B cell (primary cell): Measurements from ENCODE around the gene ZFYVE9. TPM values are rescaled to one million over a fixed set of nuclear protein-coding genes. Genes with fewer than 3 reads are reported as not detected.
A peak's percentile ranks its signal among the peaks of the same experiment; 100 is the strongest.

ENCODE experiments used
- ATAC-seq: fragments of 200-7000 bp; cut with Tn5 transposase; one replicate; pipeline ENCODE4 v1.10.0; 2021; ENCODE audit warnings: low read depth, mild to moderate bottlenecking, moderate number of reproducible peaks, moderate library complexity
- CTCF ChIA-PET: fragments of 350-600 bp; sonication (Branson Sonifier 250); formaldehyde crosslinking; loops from one replicate; lab custom pipeline; 2021; ENCODE audit warnings: antibody characterized with exemption, inconsistent platforms; lab: Charles Lee
- POLR2A ChIA-PET: fragments of 350-600 bp; sonication (Branson Sonifier 250); formaldehyde crosslinking; loops from one replicate; lab custom pipeline; 2021; ENCODE audit warnings: antibody characterized with exemption; lab: Charles Lee
- DNase-seq: peaks from one replicate; pipeline ENCODE4 v3.0.0; 2013
- H2AFZ ChIP-seq: 2 replicates; pipeline ENCODE4 v1.6.1; 2012; ENCODE audit warnings: mild to moderate bottlenecking, low read depth, low read length; ENCODE audit not compliant: insufficient read depth, poor library complexity, severe bottlenecking
- H3K27ac ChIP-seq, 2 donors: 1 replicate in 1 of 2; 2 replicates in 1 of 2; pipeline ENCODE4 v1.5.1; 2012 to 2013; ENCODE audit warnings: low read length in 2 of 2, mild to moderate bottlenecking in 2 of 2, moderate library complexity in 1 of 2
- H3K27me3 ChIP-seq, 4 experiments: fragments of 200-600 bp in 1 of 4; sonication (generic) in 1 of 4; replicated peaks in 1 of 4; 1 replicate in 2 of 4; 2 replicates in 2 of 4; pipeline versions ENCODE4 v1.6.1 to v1.7.0; 2013 to 2016; ENCODE audit warnings: low read length in 3 of 4, mild to moderate bottlenecking in 2 of 4, mixed read lengths in 1 of 4, moderate library complexity in 1 of 4; ENCODE audit not compliant: insufficient read depth in 4 of 4, control insufficient read depth in 3 of 4; ENCODE audit errors: control extremely low read depth in 1 of 4
- H3K36me3 ChIP-seq, 2 experiments: replicated peaks in 1 of 2; 1 replicate in 1 of 2; 2 replicates in 1 of 2; pipeline versions ENCODE4 v1.6.1 to v1.7.1; 2013; ENCODE audit warnings: low read length in 1 of 2; ENCODE audit not compliant: insufficient read depth in 2 of 2, control insufficient read depth in 1 of 2; ENCODE audit errors: control extremely low read depth in 1 of 2, extremely low read depth in 1 of 2
- H3K4me1 ChIP-seq, 2 donors: fragments of 200-600 bp in 1 of 2; sonication (generic) in 1 of 2; 1 replicate in 1 of 2; 2 replicates in 1 of 2; pipeline versions ENCODE4 v1.5.1 to v1.6.1; 2013 to 2017; ENCODE audit warnings: low read length in 2 of 2; ENCODE audit not compliant: control insufficient read depth in 2 of 2, insufficient read depth in 2 of 2
- H3K4me2 ChIP-seq: replicated peaks from 2 replicates; pipeline ENCODE3; 2012; ENCODE audit warnings: mild to moderate bottlenecking, low read depth, low read length; ENCODE audit not compliant: poor library complexity, severe bottlenecking
- H3K4me3 ChIP-seq, 5 experiments: fragments of 200-600 bp in 1 of 5; sonication (generic) in 1 of 5; 1 replicate in 3 of 5; 2 replicates in 2 of 5; pipeline versions ENCODE4 v1.5.1 to v1.7.0; 2011 to 2016; ENCODE audit warnings: low read length in 4 of 5, mild to moderate bottlenecking in 4 of 5, low read depth in 2 of 5, control low read depth in 1 of 5, moderate library complexity in 1 of 5; ENCODE audit not compliant: insufficient read depth in 1 of 5; ENCODE audit errors: control extremely low read depth in 1 of 5, extremely low read depth in 1 of 5
- H3K79me2 ChIP-seq: fragments of 200-600 bp; sonication (generic); one replicate; pipeline ENCODE4 v1.6.0; 2016; ENCODE audit warnings: low read length; ENCODE audit not compliant: control insufficient read depth, insufficient read depth
- H3K9ac ChIP-seq: fragments of 200-600 bp; sonication (generic); 2 replicates; pipeline ENCODE4 v1.6.1; 2017; ENCODE audit warnings: mild to moderate bottlenecking, low read length, moderate library complexity
- H3K9me3 ChIP-seq, 3 donors: one replicate each; pipeline versions ENCODE4 v1.6.1 to v1.7.1; 2013; ENCODE audit warnings: low read length in 2 of 3; ENCODE audit not compliant: control insufficient read depth in 2 of 3, insufficient read depth in 1 of 3; ENCODE audit errors: control extremely low read depth in 1 of 3
- H4K20me1 ChIP-seq: 2 replicates; pipeline ENCODE4 v1.6.0; 2012; ENCODE audit warnings: mild to moderate bottlenecking, low read length; ENCODE audit not compliant: insufficient read depth, control insufficient read depth, poor library complexity, severe bottlenecking
- H3K27ac Mint-ChIP-seq: one replicate; pipeline ENCODE4 v1.8.0; 2021; ENCODE audit warnings: mixed read lengths
- H3K27me3 Mint-ChIP-seq: one replicate; pipeline ENCODE4 v1.8.0; 2021; ENCODE audit warnings: mixed read lengths
- H3K4me1 Mint-ChIP-seq: one replicate; pipeline ENCODE4 v1.8.0; 2021; ENCODE audit warnings: mixed read lengths
- H3K4me3 Mint-ChIP-seq: one replicate; pipeline ENCODE4 v1.8.0; 2021; ENCODE audit warnings: mixed read lengths
- H3K9me3 Mint-ChIP-seq: one replicate; pipeline ENCODE4 v1.8.0; 2022; ENCODE audit warnings: mixed read lengths; ENCODE audit not compliant: insufficient read depth
- CTCF ChIP-seq: fragments of 200-600 bp; IDR thresholded peaks from one replicate; pipeline ENCODE4 v1.8.0; 2022; ENCODE audit warnings: antibody characterized with exemption, mild to moderate bottlenecking
- EZH2 ChIP-seq: IDR thresholded peaks from 2 replicates; pipeline ENCODE4 v1.6.1; 2012; ENCODE audit warnings: borderline replicate concordance, low read depth, mild to moderate bottlenecking, moderate library complexity, low read length; ENCODE audit not compliant: insufficient read depth, poor library complexity, severe bottlenecking
- WGBS: methylation state at CpG from one replicate; pipeline ENCODE4 v1.1.5; 2013; ENCODE audit warnings: missing lambda C conversion rate; ENCODE audit not compliant: insufficient coverage; 5-methylcytosine and 5-hydroxymethylcytosine counted together
- intact Hi-C: fragments of 100-400 bp; cut with micrococcal nuclease; formaldehyde crosslinking; loops from one replicate; pipeline ENCODE4 v1.10.0; 2022
- polyA plus RNA-seq: library from polyadenylated mRNA; depleted of rRNA; stranded (reverse); fragments of >200 nt; gene quantifications from 2 replicates; pipeline ENCODE4 v1.2.3, GENCODE V29; 2012
- total RNA-seq, 2 donors: library from RNA; stranded (reverse); fragments of 120-200 nt in 1 of 2; gene quantifications; 1 replicate in 1 of 2; 2 replicates in 1 of 2; pipeline versions ENCODE4 v1.2.3 to v1.2.4, GENCODE V29; 2013 to 2022

Gene ZFYVE9
- total and polyA plus RNA-seq, 2 donors (not counting 1 experiment from before 2014, with no cell fraction given), result 0.16 to 3.3 TPM

DNA sequence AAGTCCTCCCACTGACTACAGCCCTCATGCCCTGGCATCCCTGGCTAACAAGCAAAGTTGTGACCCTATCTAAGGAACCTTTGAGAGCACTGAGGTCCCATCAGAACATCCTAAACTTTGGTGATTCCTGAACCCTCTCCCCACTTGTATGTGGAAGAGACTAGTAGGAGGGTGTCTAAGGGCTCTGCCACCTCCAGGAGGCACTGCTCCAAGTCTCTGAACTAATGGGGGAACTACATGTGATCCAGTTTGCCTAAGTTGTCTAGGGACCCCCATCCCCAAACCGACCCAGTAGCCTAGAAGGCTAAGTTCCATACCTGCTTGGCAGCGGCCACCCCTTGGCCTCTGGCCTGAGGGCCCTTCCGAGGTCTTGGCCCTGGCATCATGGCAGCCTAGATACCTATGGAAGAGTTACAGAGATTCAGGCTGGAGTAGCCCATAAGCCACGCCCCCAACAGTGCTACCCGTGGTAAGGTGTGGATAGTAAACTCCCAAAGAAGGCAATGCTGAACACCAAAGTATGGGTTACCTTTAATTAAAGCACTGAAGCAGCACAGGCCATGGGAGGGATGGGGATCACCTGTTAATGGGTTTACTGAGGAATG, 222.4 kb downstream of the ZFYVE9 start:
- peaks cover 4% of the 10 kb centered on the region for H3K27me3 Mint-ChIP-seq
- CTCF ChIA-PET, result no interaction called here
- intact Hi-C loops, result loop anchor here (10.0 kb wide), 2 partner anchors 650 to 1580 kb away; partner anchors contain the start of genes IFT25 and LRRC42
- no peaks in the 10 kb centered on the region for H3K9me3 ChIP-seq
- peak overlapping the region in 1 of 5 experiments; percentile 79 for H3K4me3 ChIP-seq
- H3K27ac ChIP-seq, result no peak overlapping the region
- no peak for ATAC-seq
- peak overlapping the region; percentile 96 for H3K4me3 Mint-ChIP-seq
- DNase-seq, result no peak
- no peak overlapping the region for H3K27ac Mint-ChIP-seq
- H3K27me3 ChIP-seq, result no peaks in the 10 kb centered on the region
- H3K4me1 Mint-ChIP-seq, result peaks cover 33% of the 10 kb centered on the region
- no peak overlapping the region for H2AFZ ChIP-seq
- TF ChIP-seq EZH2, result no peak
- no peak for TF ChIP-seq CTCF
- peaks cover 29% of the 10 kb centered on the region for H4K20me1 ChIP-seq
- WGBS, result 86% methylated on average over 5 of the region's 5 CpGs
- peak overlapping the region; percentile 86 for H3K4me2 ChIP-seq
- H3K9me3 Mint-ChIP-seq, result no peaks in the 10 kb centered on the region
- POLR2A ChIA-PET, result interaction anchor here (0.7 kb wide), 1 partner anchor 45 kb away, joined by 5 read pairs; no protein-coding TSS in a partner anchor
- peaks cover 2 to 40% of the 10 kb centered on the region in 2 experiments for H3K36me3 ChIP-seq
- peaks cover 18 to 20% of the 10 kb centered on the region in 2 donors for H3K4me1 ChIP-seq
- peaks cover 26% of the 10 kb centered on the region for H3K79me2 ChIP-seq
- H3K9ac ChIP-seq, result no peak overlapping the region
